Mesendoderm (in vitro differentiated cells): ENCODE measurements around the gene RPS27.
"Not testable (repeated sequence)": the region's sequence is repeated elsewhere in the genome, so short reads cannot be mapped to it uniquely, and the experiment has no call there.

ENCODE experiments used
- DNase-seq: peaks from one replicate; pipeline ENCODE4 v3.0.0; 2013
- H2AK5ac ChIP-seq: 2 replicates; pipeline ENCODE4 v1.6.1; 2013; ENCODE audit warnings: low read length, inconsistent platforms
- H2BK120ac ChIP-seq: 2 replicates; pipeline ENCODE4 v1.6.1; 2013; ENCODE audit warnings: low read depth, mild to moderate bottlenecking, low read length, moderate library complexity, mixed read lengths
- H2BK15ac ChIP-seq: replicated peaks from 2 replicates; pipeline ENCODE4 v1.6.1; 2013; ENCODE audit warnings: low read depth, mild to moderate bottlenecking, moderate library complexity
- H2BK5ac ChIP-seq: 2 replicates; pipeline ENCODE4 v1.6.1; 2013; ENCODE audit warnings: low read length, inconsistent platforms
- H3K18ac ChIP-seq: 2 replicates; pipeline ENCODE4 v1.6.1; 2013; ENCODE audit warnings: mild to moderate bottlenecking, low read length, mixed read lengths
- H3K23ac ChIP-seq: one replicate; pipeline ENCODE4 v1.6.1; 2013; ENCODE audit warnings: low read length
- H3K27ac ChIP-seq: 2 replicates; pipeline ENCODE4 v1.5.1; 2013; ENCODE audit warnings: low read depth, mild to moderate bottlenecking, inconsistent platforms, low read length, moderate library complexity
- H3K27me3 ChIP-seq: 2 replicates; pipeline ENCODE4 v1.6.1; 2013; ENCODE audit warnings: low read length, control low read depth, mild to moderate bottlenecking, inconsistent platforms; ENCODE audit not compliant: insufficient read depth, poor library complexity
- H3K36me3 ChIP-seq: 2 replicates; pipeline ENCODE4 v1.6.1; 2013; ENCODE audit warnings: low read length, inconsistent platforms; ENCODE audit not compliant: control insufficient read depth, insufficient read depth
- H3K4ac ChIP-seq: one replicate; pipeline ENCODE4 v1.6.1; 2013; ENCODE audit warnings: low read depth, mild to moderate bottlenecking, low read length, moderate library complexity
- H3K4me1 ChIP-seq: 2 replicates; pipeline ENCODE4 v1.6.1; 2013; ENCODE audit warnings: low read depth, low read length, inconsistent platforms; ENCODE audit not compliant: control insufficient read depth
- H3K4me2 ChIP-seq: 2 replicates; pipeline ENCODE4 v1.6.1; 2013; ENCODE audit warnings: low read length
- H3K4me3 ChIP-seq: 2 replicates; pipeline ENCODE4 v1.5.1; 2013; ENCODE audit warnings: mild to moderate bottlenecking, low read length
- H3K56ac ChIP-seq: one replicate; pipeline ENCODE4 v1.6.1; 2013; ENCODE audit warnings: low read length
- H3K79me1 ChIP-seq: 2 replicates; pipeline ENCODE4 v1.6.1; 2013; ENCODE audit warnings: low read length, inconsistent platforms
- H3K79me2 ChIP-seq: 2 replicates; pipeline ENCODE4 v1.6.1; 2013; ENCODE audit warnings: mild to moderate bottlenecking, low read length; ENCODE audit not compliant: control insufficient read depth, insufficient read depth
- H3K9ac ChIP-seq: 2 replicates; pipeline ENCODE4 v1.6.1; 2013; ENCODE audit warnings: low read length, inconsistent platforms
- H4K5ac ChIP-seq: one replicate; pipeline ENCODE4 v1.6.1; 2013; ENCODE audit warnings: low read length
- H4K8ac ChIP-seq: one replicate; pipeline ENCODE4 v1.6.1; 2013; ENCODE audit warnings: low read depth, mild to moderate bottlenecking, control low read depth, low read length, moderate library complexity
- WGBS: extraction: QIAGEN DNeasy Blood & Tissue Kit; methylation state at CpG from one replicate; pipeline ENCODE4 v1.1.7; 2013; ENCODE audit warnings: low lambda C conversion rate, missing lambda C conversion rate; ENCODE audit not compliant: insufficient coverage; ENCODE audit errors: extremely low coverage; 5-methylcytosine and 5-hydroxymethylcytosine counted together

The RPS27 gene

GRCh38 chr1:154012543-154012942 is 22.0 kb downstream of the RPS27 start:
- H3K4ac ChIP-seq, H3K27me3 ChIP-seq, H3K4me1 ChIP-seq, H2BK5ac ChIP-seq, H2BK120ac ChIP-seq, H3K23ac ChIP-seq, H3K79me2 ChIP-seq, H3K79me1 ChIP-seq, H4K8ac ChIP-seq, H3K4me2 ChIP-seq, H4K5ac ChIP-seq, H3K4me3 ChIP-seq, H3K36me3 ChIP-seq, H3K18ac ChIP-seq, H3K56ac ChIP-seq, DNase-seq, H3K27ac ChIP-seq, H2AK5ac ChIP-seq, H2BK15ac ChIP-seq, H3K9ac ChIP-seq: not testable (repeated sequence)
- no CpG with 5 or more reads among the region's 14 CpGs for WGBS

GRCh38 chr1:154014154-154014907 is 23.8 kb downstream of the RPS27 start:
- H3K18ac ChIP-seq, result no peak overlapping the region
- H3K9ac ChIP-seq, result no peak overlapping the region
- no CpG with 5 or more reads among the region's 3 CpGs for WGBS
- no peak overlapping the region for H2AK5ac ChIP-seq
- no peaks in the 10 kb centered on the region for H3K79me2 ChIP-seq
- H3K23ac ChIP-seq, result no peak overlapping the region
- H3K4me1 ChIP-seq, result no peaks in the 10 kb centered on the region
- no peak overlapping the region for H2BK15ac ChIP-seq
- no peak overlapping the region for H3K4ac ChIP-seq
- H3K4me3 ChIP-seq, result no peak overlapping the region
- no peak overlapping the region for H2BK5ac ChIP-seq
- no peak overlapping the region for H3K27ac ChIP-seq
- H3K36me3 ChIP-seq, result no peaks in the 10 kb centered on the region
- H4K5ac ChIP-seq, result no peak overlapping the region
- no peak overlapping the region for H4K8ac ChIP-seq
- no peak overlapping the region for H3K56ac ChIP-seq
- DNase-seq, result no peak
- no peak overlapping the region for H3K4me2 ChIP-seq
- H3K27me3 ChIP-seq, result no peaks in the 10 kb centered on the region
- no peaks in the 10 kb centered on the region for H3K79me1 ChIP-seq
- no peak overlapping the region for H2BK120ac ChIP-seq

DNA sequence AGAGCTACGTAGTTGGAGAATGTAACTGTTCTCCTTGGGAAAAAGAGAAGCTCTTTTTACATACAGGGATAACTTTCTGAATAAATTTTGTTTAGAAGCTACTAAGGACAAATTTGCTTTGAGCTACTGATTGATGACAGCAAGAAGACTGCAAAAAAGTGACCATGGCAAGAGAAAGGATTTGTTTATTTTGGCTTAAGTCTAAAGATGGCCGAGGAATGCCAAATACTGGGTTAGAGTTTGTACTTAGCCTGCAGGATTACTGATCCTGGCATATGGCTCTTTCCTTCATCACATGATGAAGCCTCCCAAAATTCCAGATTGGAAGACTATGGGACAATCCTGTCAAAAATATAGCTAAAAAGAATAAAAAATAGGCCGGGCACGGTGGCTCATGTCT is 28.7 kb downstream of the RPS27 start:
- Histone ChIP-seq H4K8ac (no peak overlapping the region), H3K9ac (no peak overlapping the region), H2BK5ac (no peak overlapping the region), H3K27me3 (no peaks in the 10 kb centered on the region), H3K18ac (no peak overlapping the region), H2BK120ac (no peak overlapping the region), H3K79me1 (no peaks in the 10 kb centered on the region), H3K27ac (no peak overlapping the region), H3K79me2 (no peaks in the 10 kb centered on the region), H4K5ac (no peak overlapping the region), H3K23ac (no peak overlapping the region), H2AK5ac (no peak overlapping the region), H3K4me3 (no peak overlapping the region), H2BK15ac (no peak overlapping the region), H3K56ac (no peak overlapping the region), H3K4me1 (no peaks in the 10 kb centered on the region), H3K4me2 (no peak overlapping the region), H3K36me3 (no peaks in the 10 kb centered on the region), H3K4ac (no peak overlapping the region)
- no CpG with 5 or more reads among the region's 4 CpGs for WGBS
- no peak for DNase-seq

- Histone ChIP-seq H2AK5ac (no peak overlapping the region), H3K79me2 (no peaks in the 10 kb centered on the region), H3K27ac (no peak overlapping the region), H3K4me1 (no peaks in the 10 kb centered on the region), H3K56ac (no peak overlapping the region), H3K23ac (no peak overlapping the region), H3K4ac (no peak overlapping the region), H2BK15ac (no peak overlapping the region), H3K9ac (no peak overlapping the region), H4K5ac (no peak overlapping the region), H3K4me2 (no peak overlapping the region), H2BK120ac (no peak overlapping the region), H3K79me1 (no peaks in the 10 kb centered on the region), H3K4me3 (no peak overlapping the region), H2BK5ac (no peak overlapping the region), H3K27me3 (no peaks in the 10 kb centered on the region), H3K36me3 (no peaks in the 10 kb centered on the region), H4K8ac (no peak overlapping the region), H3K18ac (no peak overlapping the region)
- WGBS, result no CpG with 5 or more reads among the region's 1 CpG
- no peak for DNase-seq
These were observed 29.4 kb downstream of the RPS27 start for GRCh38 chr1:154019940-154020339.

DNA sequence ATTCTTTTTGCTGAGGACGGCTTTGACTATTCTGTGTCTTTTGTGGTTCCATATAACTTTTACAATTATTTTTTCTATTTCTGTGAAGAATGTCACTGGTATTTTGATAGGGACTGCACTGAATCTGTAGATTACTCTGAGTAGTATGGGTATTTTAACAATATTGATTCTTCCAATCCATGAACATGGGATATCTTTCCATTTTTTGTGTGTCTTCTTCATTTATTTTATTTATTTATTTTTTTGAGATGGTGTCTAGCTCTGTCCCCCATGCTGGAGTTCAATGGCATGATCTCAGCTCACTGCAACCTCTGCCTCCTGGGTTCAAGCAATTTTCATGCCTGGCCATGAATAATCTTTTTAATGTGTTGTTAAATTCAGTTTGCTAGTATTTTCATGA is 43.1 kb downstream of the RPS27 start:
- not testable (repeated sequence) for H3K79me2 ChIP-seq, H4K5ac ChIP-seq, H2BK5ac ChIP-seq, H3K23ac ChIP-seq, H3K4me2 ChIP-seq, H3K56ac ChIP-seq, H2BK120ac ChIP-seq, H3K4ac ChIP-seq, H3K18ac ChIP-seq, H3K36me3 ChIP-seq, H2BK15ac ChIP-seq, H2AK5ac ChIP-seq, H3K27me3 ChIP-seq, H3K9ac ChIP-seq, H3K79me1 ChIP-seq, H3K4me3 ChIP-seq, DNase-seq, H4K8ac ChIP-seq, H3K4me1 ChIP-seq, H3K27ac ChIP-seq
- WGBS, result no CpG with 5 or more reads among the region's 1 CpG
